ENCODE data around the gene SCML2. TPM values are rescaled to one million over a fixed set of nuclear protein-coding genes. Genes with fewer than 3 reads are reported as not detected.

SCML2 gene
- total and polyA plus RNA-seq, 2 experiments from 2014 or later = 20.3 to 21.5 TPM

DNA sequence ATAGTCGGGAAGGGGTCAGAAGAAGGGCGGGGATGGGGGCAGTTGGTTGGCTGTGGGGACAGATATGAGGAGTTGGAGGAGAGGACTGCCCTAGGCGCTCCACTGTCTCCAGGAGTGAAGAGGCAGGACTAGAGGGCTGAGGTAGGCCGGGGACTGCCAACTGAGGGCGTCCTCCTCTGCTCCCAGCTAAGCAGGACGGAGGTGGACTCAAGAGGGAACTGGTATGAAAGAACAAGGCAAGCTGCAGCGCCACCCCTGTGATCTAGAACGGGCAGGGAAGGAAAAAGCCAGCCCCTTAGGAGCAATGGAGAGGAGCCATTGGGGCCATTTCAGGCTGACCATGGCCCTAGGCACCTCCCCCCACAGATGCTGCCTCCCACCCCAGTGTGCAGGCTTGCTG is 147.8 kb downstream of the SCML2 start (continued):
- TF ChIP-seq, protein P1, sequence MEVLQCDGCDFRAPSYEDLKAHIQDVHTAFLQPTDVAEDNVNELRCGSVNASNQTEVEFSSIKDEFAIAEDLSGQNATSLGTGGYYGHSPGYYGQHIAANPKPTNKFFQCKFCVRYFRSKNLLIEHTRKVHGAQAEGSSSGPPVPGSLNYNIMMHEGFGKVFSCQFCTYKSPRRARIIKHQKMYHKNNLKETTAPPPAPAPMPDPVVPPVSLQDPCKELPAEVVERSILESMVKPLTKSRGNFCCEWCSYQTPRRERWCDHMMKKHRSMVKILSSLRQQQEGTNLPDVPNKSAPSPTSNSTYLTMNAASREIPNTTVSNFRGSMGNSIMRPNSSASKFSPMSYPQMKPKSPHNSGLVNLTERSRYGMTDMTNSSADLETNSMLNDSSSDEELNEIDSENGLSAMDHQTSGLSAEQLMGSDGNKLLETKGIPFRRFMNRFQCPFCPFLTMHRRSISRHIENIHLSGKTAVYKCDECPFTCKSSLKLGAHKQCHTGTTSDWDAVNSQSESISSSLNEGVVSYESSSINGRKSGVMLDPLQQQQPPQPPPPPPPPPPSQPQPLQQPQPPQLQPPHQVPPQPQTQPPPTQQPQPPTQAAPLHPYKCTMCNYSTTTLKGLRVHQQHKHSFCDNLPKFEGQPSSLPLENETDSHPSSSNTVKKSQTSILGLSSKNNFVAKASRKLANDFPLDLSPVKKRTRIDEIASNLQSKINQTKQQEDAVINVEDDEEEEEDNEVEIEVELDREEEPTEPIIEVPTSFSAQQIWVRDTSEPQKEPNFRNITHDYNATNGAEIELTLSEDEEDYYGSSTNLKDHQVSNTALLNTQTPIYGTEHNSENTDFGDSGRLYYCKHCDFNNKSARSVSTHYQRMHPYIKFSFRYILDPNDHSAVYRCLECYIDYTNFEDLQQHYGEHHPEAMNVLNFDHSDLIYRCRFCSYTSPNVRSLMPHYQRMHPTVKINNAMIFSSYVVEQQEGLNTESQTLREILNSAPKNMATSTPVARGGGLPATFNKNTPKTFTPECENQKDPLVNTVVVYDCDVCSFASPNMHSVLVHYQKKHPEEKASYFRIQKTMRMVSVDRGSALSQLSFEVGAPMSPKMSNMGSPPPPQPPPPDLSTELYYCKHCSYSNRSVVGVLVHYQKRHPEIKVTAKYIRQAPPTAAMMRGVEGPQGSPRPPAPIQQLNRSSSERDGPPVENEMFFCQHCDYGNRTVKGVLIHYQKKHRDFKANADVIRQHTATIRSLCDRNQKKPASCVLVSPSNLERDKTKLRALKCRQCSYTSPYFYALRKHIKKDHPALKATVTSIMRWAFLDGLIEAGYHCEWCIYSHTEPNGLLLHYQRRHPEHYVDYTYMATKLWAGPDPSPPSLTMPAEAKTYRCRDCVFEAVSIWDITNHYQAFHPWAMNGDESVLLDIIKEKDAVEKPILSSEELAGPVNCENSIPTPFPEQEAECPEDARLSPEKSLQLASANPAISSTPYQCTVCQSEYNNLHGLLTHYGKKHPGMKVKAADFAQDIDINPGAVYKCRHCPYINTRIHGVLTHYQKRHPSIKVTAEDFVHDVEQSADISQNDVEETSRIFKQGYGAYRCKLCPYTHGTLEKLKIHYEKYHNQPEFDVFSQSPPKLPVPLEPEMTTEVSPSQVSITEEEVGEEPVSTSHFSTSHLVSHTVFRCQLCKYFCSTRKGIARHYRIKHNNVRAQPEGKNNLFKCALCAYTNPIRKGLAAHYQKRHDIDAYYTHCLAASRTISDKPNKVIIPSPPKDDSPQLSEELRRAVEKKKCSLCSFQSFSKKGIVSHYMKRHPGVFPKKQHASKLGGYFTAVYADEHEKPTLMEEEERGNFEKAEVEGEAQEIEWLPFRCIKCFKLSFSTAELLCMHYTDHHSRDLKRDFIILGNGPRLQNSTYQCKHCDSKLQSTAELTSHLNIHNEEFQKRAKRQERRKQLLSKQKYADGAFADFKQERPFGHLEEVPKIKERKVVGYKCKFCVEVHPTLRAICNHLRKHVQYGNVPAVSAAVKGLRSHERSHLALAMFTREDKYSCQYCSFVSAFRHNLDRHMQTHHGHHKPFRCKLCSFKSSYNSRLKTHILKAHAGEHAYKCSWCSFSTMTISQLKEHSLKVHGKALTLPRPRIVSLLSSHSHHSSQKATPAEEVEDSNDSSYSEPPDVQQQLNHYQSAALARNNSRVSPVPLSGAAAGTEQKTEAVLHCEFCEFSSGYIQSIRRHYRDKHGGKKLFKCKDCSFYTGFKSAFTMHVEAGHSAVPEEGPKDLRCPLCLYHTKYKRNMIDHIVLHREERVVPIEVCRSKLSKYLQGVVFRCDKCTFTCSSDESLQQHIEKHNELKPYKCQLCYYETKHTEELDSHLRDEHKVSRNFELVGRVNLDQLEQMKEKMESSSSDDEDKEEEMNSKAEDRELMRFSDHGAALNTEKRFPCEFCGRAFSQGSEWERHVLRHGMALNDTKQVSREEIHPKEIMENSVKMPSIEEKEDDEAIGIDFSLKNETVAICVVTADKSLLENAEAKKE (CRISPR knock-in tag; IDR thresholded peaks at IDR 0.05) = no peak
- no peak for TF ChIP-seq ETS1 (IDR thresholded peaks at IDR 0.05)

DNA sequence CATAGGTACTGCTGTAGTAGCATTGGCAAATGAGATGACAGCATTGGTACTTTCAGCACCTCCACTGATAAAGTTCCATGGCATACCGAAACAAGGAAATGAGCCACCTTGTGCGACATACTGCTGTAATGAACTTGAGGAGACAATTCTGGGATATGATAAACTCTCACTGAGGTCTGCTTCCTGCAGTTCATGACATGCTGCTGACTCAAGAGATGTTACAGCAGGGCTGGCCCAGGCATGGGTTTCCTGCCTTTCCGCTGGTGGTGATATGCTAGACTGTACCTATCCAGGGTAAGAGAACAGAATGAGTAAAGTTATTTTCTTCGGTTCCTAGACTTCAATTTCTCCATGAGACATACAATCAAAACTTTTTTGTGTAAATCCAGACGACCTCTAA is 150.9 kb downstream of the SCML2 start:
- H3K4me2 ChIP-seq = no peak overlapping the region
- Mint-ChIP-seq H3K27me3 (ENCODE audit: insufficient read depth, low read depth, poor library complexity) (peaks cover 2% of the 10 kb centered on the region), H3K36me3 (ENCODE audit: low read depth) (no peaks in the 10 kb centered on the region), H3K27ac (no peak overlapping the region), H3K4me1 (no peaks in the 10 kb centered on the region), H3K4me3 (no peak overlapping the region), H3K9me3 (no peaks in the 10 kb centered on the region)
- DNase-seq (ENCODE audit: low spot score) (no peak), ATAC-seq (no peak)
- no peaks in the 10 kb centered on the region for H3K9me2 ChIP-seq (ENCODE audit: insufficient read depth)
- no peak overlapping the region for H3K4me3 ChIP-seq
- no peaks in the 10 kb centered on the region for H3K36me3 ChIP-seq (ENCODE audit: insufficient read depth)
- H2AFZ ChIP-seq = no peak overlapping the region
- H3F3A ChIP-seq (replicated peaks; ENCODE audit: low read depth) = no peaks in the 10 kb centered on the region
- no peaks in the 10 kb centered on the region for H3K27me3 ChIP-seq (ENCODE audit: insufficient read depth)
- no peaks in the 10 kb centered on the region for H3K4me1 ChIP-seq (ENCODE audit: insufficient read depth)
- no peaks in the 10 kb centered on the region for H4K20me1 ChIP-seq (replicated peaks; ENCODE audit: insufficient read depth)
- H3K79me2 ChIP-seq (replicated peaks; ENCODE audit: insufficient read depth) = no peaks in the 10 kb centered on the region
- H3K27ac ChIP-seq (ENCODE audit: low read depth) = no peak overlapping the region
- TF ChIP-seq, protein P1 (CRISPR knock-in tag; IDR thresholded peaks at IDR 0.05) = no peak
- TF ChIP-seq, protein P2, sequence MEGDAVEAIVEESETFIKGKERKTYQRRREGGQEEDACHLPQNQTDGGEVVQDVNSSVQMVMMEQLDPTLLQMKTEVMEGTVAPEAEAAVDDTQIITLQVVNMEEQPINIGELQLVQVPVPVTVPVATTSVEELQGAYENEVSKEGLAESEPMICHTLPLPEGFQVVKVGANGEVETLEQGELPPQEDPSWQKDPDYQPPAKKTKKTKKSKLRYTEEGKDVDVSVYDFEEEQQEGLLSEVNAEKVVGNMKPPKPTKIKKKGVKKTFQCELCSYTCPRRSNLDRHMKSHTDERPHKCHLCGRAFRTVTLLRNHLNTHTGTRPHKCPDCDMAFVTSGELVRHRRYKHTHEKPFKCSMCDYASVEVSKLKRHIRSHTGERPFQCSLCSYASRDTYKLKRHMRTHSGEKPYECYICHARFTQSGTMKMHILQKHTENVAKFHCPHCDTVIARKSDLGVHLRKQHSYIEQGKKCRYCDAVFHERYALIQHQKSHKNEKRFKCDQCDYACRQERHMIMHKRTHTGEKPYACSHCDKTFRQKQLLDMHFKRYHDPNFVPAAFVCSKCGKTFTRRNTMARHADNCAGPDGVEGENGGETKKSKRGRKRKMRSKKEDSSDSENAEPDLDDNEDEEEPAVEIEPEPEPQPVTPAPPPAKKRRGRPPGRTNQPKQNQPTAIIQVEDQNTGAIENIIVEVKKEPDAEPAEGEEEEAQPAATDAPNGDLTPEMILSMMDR (conservative IDR thresholded peaks at IDR 0.05; ENCODE audit: low read depth in 2 of 2) = no peak
- no peak for TF ChIP-seq ZNF331 (CRISPR knock-in tag; IDR thresholded peaks at IDR 0.05; ENCODE audit: low read depth)
- no peak for TF ChIP-seq EZH2phosphoT487 (IDR thresholded peaks at IDR 0.05; ENCODE audit: unreplicated experiment)
- no peak for TF ChIP-seq CREB1 (CRISPR knock-in tag; IDR thresholded peaks at IDR 0.05; ENCODE audit: low read depth)
- TF ChIP-seq ZNF114 (CRISPR knock-in tag; IDR thresholded peaks at IDR 0.05) = no peak
